Stimulated activated CD8-positive, alpha-beta memory T cell treated with anti-CD3 and anti-CD28 coated beads, Interleukin-12 subunit alpha, Interleukin-12 subunit beta, amount 100 ng/mL, for 4 hours (primary cell): Measurements from ENCODE around the gene SECISBP2.

Experiments used
- DNase-seq: peaks from one replicate; pipeline ENCODE4 v3.0.0-alpha.2; 2020; ENCODE audit warnings: low read depth

Gene SECISBP2

DNA sequence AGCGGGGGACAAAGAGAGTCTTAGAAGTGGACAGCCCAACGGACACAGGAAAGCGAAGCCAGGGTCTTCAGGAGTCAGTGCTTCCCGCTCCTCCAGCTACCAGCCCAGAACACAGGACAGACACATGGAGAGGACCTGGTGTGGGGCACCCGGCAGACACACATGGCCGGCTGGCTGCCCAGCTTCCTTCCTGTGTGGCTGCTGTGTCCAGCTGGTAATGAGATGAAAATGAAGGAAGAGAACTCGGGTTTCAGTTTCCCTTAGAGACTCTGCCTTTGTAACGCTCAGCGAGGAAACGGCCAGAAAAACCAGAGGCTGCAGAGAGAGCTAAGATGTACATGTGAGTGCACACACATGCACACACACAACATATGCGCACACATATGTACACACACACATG is 87.5 kb downstream of the SECISBP2 start:
- DNase-seq, result no peak

DNA sequence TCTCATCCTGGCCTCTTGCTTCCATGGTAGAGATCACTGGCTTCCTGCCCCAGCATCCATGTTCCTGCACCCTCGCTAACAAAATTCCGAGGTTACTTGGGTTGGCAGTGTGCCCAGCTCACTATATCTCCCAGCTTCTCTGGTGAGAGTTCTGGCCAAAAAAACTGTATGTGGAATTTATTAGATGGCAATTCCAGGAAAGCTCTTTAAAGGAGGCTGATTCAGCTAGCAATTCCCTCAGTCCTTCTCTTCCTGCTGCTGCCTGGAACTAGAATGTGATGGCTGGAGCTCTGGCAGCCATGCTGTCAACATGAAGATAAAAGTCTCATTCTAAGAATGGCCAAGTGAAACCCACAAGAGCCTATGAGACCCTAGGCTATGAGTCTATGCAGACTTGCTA is 88.8 kb downstream of the SECISBP2 start:
- no peak for DNase-seq

DNA sequence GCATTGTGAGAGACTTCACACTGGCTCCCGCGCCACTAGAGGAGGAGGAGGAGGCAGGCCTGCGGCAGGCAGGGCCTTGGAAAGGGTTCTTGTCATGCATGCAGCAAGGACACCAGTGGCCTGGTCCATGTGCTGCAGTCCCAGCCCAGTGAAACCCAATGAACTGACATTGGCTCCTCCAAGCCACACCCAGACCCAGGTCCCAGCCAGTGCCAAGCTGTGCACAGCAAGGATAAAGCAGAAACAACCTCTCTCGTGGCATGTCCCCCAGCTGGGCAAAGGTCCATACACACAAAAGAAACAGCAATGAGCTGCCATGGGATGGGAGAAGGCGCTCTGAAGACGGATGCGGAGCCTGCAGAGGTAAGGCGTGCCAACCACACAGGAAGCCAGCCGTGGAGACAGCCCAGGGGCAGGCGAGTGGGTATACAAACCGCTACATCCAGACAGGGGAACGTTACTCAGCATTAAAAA is 90.4 kb downstream of the SECISBP2 start:
- DNase-seq, result peak; percentile 57
